ENCODE results near the gene PLEKHB2.

- TF ChIP-seq, protein P1, sequence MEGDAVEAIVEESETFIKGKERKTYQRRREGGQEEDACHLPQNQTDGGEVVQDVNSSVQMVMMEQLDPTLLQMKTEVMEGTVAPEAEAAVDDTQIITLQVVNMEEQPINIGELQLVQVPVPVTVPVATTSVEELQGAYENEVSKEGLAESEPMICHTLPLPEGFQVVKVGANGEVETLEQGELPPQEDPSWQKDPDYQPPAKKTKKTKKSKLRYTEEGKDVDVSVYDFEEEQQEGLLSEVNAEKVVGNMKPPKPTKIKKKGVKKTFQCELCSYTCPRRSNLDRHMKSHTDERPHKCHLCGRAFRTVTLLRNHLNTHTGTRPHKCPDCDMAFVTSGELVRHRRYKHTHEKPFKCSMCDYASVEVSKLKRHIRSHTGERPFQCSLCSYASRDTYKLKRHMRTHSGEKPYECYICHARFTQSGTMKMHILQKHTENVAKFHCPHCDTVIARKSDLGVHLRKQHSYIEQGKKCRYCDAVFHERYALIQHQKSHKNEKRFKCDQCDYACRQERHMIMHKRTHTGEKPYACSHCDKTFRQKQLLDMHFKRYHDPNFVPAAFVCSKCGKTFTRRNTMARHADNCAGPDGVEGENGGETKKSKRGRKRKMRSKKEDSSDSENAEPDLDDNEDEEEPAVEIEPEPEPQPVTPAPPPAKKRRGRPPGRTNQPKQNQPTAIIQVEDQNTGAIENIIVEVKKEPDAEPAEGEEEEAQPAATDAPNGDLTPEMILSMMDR (conservative IDR thresholded peaks at IDR 0.05) = no peak
- TF ChIP-seq ZFX (IDR thresholded peaks at IDR 0.05) = no peak
These were observed 48.8 kb upstream of the PLEKHB2 start for GRCh38 chr2:131056204-131056931.
